GM23248 (cell line): ENCODE results near the gene DENND1C.

Source experiments
- EZH2 ChIP-seq: fragments of 200-600 bp; sonication (generic); IDR thresholded peaks from 2 replicates; pipeline ENCODE4 v1.6.1; 2018; ENCODE audit warnings: antibody characterized with exemption, mild to moderate bottlenecking; ENCODE audit not compliant: insufficient read depth, poor library complexity, severe bottlenecking
- EZH2phosphoT487 ChIP-seq: fragments of 200-600 bp; sonication (generic); IDR thresholded peaks from 2 replicates; pipeline ENCODE4 v1.6.1; 2018; ENCODE audit warnings: antibody characterized with exemption, moderate library complexity, mild to moderate bottlenecking, low read depth; ENCODE audit not compliant: insufficient read depth

DNA sequence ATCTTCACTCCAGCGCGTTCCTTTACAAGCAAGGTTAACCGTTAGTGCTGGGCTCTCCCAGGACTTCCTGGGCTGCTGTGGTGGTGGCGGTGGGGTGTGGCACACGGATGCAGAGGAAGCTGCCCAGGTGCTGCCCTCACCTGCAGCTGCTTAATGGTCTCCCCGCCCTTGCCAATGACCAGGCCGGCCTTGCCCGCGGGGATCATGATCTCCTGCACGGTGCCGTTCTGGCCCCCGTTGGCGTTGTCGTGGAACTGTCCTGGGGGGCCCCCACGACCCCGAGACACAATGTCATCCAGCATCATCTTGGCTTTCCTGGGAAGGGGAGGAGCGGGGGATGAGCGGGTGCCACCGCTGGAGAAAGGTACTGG, 63.0 kb downstream of the DENND1C start:
- TF ChIP-seq EZH2 (no peak), EZH2phosphoT487 (no peak)
